Karpas-422 (cell line): ENCODE data around the gene FOXO6. TPM values are rescaled to one million over a fixed set of nuclear protein-coding genes. Genes with fewer than 3 reads are reported as not detected.

Experiments
- DNase-seq: peaks from one replicate; pipeline ENCODE4 v3.0.0-alpha.2; 2015
- H2AFZ ChIP-seq: fragments of 200-600 bp; sonication (generic); 2 replicates; pipeline ENCODE4 v1.6.1; 2014; ENCODE audit warnings: antibody characterized with exemption, low read length, mixed read lengths
- H3K27ac ChIP-seq: fragments of 200-600 bp; sonication (generic); 2 replicates; pipeline ENCODE4 v1.5.1; 2014; ENCODE audit warnings: mild to moderate bottlenecking, low read length, moderate library complexity
- H3K27me3 ChIP-seq: fragments of 200-600 bp; sonication (generic); 2 replicates; pipeline ENCODE4 v1.6.1; 2014; ENCODE audit warnings: low read length, mixed read lengths
- H3K36me3 ChIP-seq: fragments of 200-600 bp; sonication (generic); 2 replicates; pipeline ENCODE4 v1.6.1; 2014; ENCODE audit warnings: low read length, mixed read lengths; ENCODE audit not compliant: insufficient read depth
- H3K4me1 ChIP-seq: fragments of 200-600 bp; sonication (generic); 2 replicates; pipeline ENCODE4 v1.6.1; 2014; ENCODE audit warnings: mild to moderate bottlenecking, low read length, mixed read lengths
- H3K4me2 ChIP-seq: fragments of 200-600 bp; sonication (generic); 2 replicates; pipeline ENCODE4 v1.6.1; 2014; ENCODE audit warnings: low read length, low read depth, mild to moderate bottlenecking; ENCODE audit not compliant: poor library complexity, severe bottlenecking
- H3K4me3 ChIP-seq: fragments of 200-600 bp; sonication (generic); 2 replicates; pipeline ENCODE4 v1.5.1; 2014; ENCODE audit warnings: mild to moderate bottlenecking, antibody characterized with exemption, low read length, mixed read lengths
- H3K79me2 ChIP-seq: fragments of 200-600 bp; sonication (generic); 2 replicates; pipeline ENCODE4 v1.6.1; 2014; ENCODE audit warnings: mild to moderate bottlenecking, low read length, mixed read lengths
- H3K9ac ChIP-seq: fragments of 200-600 bp; sonication (generic); 2 replicates; pipeline ENCODE4 v1.6.0; 2014; ENCODE audit warnings: low read length
- H3K9me2 ChIP-seq: fragments of 200-600 bp; sonication (generic), shearing (Covaris generic); replicated peaks from 2 replicates; pipeline ENCODE4 v1.6.0; 2014; ENCODE audit warnings: mild to moderate bottlenecking, low read length, moderate library complexity; ENCODE audit not compliant: insufficient read depth
- H3K9me3 ChIP-seq: fragments of 300-700, 200-600 bp; sonication (generic); 2 replicates; pipeline ENCODE4 v1.6.1; 2014; ENCODE audit warnings: low read length, mixed read lengths
- H4K20me1 ChIP-seq: fragments of 200-600 bp; sonication (generic); 2 replicates; pipeline ENCODE4 v1.6.1; 2014; ENCODE audit warnings: mild to moderate bottlenecking, antibody characterized with exemption, low read length, low read depth; ENCODE audit not compliant: insufficient read depth
- total RNA-seq: library from RNA; depleted of rRNA; stranded (reverse); fragments of >200 nt; shearing (Covaris generic); gene quantifications from 2 replicates; pipeline ENCODE4 v1.2.3, GENCODE V29; 2014; ENCODE audit warnings: low replicate concordance; rRNA removed

The FOXO6 gene
- 0.51 TPM in 1 of 2 replicates, not detected in the other for total RNA-seq

DNA sequence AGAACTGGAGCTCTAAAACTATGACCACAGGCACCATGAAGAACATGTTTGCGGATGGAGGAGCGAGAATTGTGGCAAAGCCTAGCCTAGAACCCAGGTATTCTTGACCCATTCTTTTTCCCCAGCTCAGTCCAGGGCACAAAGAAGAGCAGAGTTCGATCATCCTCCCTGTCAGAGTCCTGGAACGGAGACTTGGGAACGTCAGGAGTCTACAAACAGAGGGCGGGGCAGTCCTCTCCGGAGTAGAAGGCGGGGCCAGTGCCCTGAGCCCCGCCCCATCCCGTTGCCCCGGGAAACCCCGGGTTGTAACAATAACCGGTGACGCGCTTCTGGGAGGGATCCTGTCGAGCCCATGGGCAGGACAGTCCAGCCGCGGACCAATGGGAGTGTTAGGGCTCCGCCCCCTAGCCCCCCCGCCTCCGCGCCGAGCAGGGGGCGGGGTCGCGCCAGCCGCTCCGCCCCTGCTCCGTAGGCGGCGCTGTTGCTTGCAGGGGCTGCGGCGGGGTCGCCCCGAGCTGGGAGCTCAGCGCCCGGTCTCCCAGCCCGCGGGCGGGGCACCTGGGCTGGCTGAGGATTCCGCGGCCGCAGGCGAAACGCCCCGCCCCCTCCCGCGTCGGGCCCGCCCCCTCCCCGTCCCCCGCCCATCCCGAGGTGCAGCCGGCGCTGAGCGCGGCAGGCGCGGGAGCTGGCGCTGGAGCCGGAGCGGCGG, at the start of gene FOXO6:
FOXO6 (plus strand) TSS at position 649 of the 709 bp plus-strand sequence.
- H3K4me1 ChIP-seq = peaks cover 16% of the 10 kb centered on the region
- H3K36me3 ChIP-seq = no peaks in the 10 kb centered on the region
- peak within 1 kb of the TSS; percentile 53 for H3K9ac ChIP-seq
- H3K9me2 ChIP-seq = no peaks in the 10 kb centered on the region
- H3K27me3 ChIP-seq = no peaks in the 10 kb centered on the region
- peak; percentile 97 for DNase-seq
- H3K4me2 ChIP-seq = peak within 1 kb of the TSS; percentile 65
- H3K27ac ChIP-seq = no peak within 1 kb of the TSS
- H3K4me3 ChIP-seq = peak within 1 kb of the TSS; percentile 59; the same call in 1 of the 2 replicates
- H3K9me3 ChIP-seq = no peaks in the 10 kb centered on the region
- no peaks in the 10 kb centered on the region for H3K79me2 ChIP-seq
- H4K20me1 ChIP-seq = 0 out of 2 replicates have a peak, but pooled peaks cover 3% of the 10 kb centered on the region
- H2AFZ ChIP-seq = no peak within 1 kb of the TSS

DNA sequence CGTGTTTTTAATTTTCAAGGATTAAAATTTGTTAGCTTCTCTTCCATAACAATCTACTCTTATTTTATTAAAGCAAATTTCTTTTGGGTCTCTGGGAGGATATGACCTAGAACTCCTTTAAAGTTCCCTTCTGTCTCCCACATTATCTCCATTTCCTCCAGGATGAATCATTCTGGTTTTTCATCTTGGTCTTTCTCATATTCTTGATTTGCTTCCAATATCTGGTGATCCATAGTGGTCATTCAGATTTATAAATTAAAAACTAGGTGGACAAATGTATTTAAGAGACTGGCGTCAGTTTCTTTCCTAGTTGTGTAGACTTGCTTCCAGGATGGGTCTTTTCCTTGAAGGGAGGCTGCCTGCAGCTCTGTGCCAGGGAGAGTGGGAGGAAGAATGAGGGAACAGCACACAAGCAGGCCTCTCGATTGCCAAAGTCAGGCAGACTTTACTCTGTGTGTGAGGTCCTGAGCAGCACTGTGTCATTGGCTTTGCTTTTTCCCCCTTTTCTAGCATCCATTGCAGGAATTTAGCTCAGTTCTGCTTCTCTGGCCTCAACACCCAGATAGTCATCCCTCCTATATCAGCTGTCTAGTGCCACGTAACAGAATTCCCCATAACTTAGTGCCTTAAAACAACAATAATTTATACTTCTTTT, 48.1 kb upstream of the FOXO6 start:
- no peak overlapping the region for H3K27ac ChIP-seq
- no peaks in the 10 kb centered on the region for H4K20me1 ChIP-seq
- H3K4me1 ChIP-seq = no peaks in the 10 kb centered on the region
- peak overlapping the region; percentile 77; the same call in 1 of the 2 replicates for H2AFZ ChIP-seq
- no peak overlapping the region for H3K4me3 ChIP-seq
- H3K9me2 ChIP-seq = no peaks in the 10 kb centered on the region
- H3K27me3 ChIP-seq = no peaks in the 10 kb centered on the region
- no peaks in the 10 kb centered on the region for H3K79me2 ChIP-seq
- H3K9ac ChIP-seq = no peak overlapping the region
- DNase-seq = no peak
- H3K4me2 ChIP-seq = no peak overlapping the region
- no peaks in the 10 kb centered on the region for H3K36me3 ChIP-seq
- no peaks in the 10 kb centered on the region for H3K9me3 ChIP-seq

GRCh38 chr1:41313661-41314131, 47.5 kb upstream of the FOXO6 start:
- H3K4me2 ChIP-seq = no peak overlapping the region
- DNase-seq = peak; percentile 77
- no peaks in the 10 kb centered on the region for H3K9me3 ChIP-seq
- no peaks in the 10 kb centered on the region for H3K36me3 ChIP-seq
- H2AFZ ChIP-seq = peak overlapping the region; percentile 77; the same call in 1 of the 2 replicates
- no peaks in the 10 kb centered on the region for H4K20me1 ChIP-seq
- no peaks in the 10 kb centered on the region for H3K4me1 ChIP-seq
- H3K27ac ChIP-seq = no peak overlapping the region
- no peaks in the 10 kb centered on the region for H3K9me2 ChIP-seq
- no peaks in the 10 kb centered on the region for H3K27me3 ChIP-seq
- no peak overlapping the region for H3K4me3 ChIP-seq
- H3K79me2 ChIP-seq = no peaks in the 10 kb centered on the region
- no peak overlapping the region for H3K9ac ChIP-seq

GRCh38 chr1:41314376-41315145, 46.7 kb upstream of the FOXO6 start:
- no peak for DNase-seq
- H3K79me2 ChIP-seq = no peaks in the 10 kb centered on the region
- H3K4me3 ChIP-seq = no peak overlapping the region
- no peak overlapping the region for H3K4me2 ChIP-seq
- H3K27ac ChIP-seq = no peak overlapping the region
- no peak overlapping the region for H2AFZ ChIP-seq
- H3K9me2 ChIP-seq = no peaks in the 10 kb centered on the region
- no peak overlapping the region for H3K9ac ChIP-seq
- no peaks in the 10 kb centered on the region for H3K27me3 ChIP-seq
- no peaks in the 10 kb centered on the region for H3K36me3 ChIP-seq
- H4K20me1 ChIP-seq = no peaks in the 10 kb centered on the region
- no peaks in the 10 kb centered on the region for H3K4me1 ChIP-seq
- no peaks in the 10 kb centered on the region for H3K9me3 ChIP-seq

GRCh38 chr1:41315146-41315822, 46.0 kb upstream of the FOXO6 start:
- no peaks in the 10 kb centered on the region for H3K4me1 ChIP-seq
- no peak overlapping the region for H3K4me3 ChIP-seq
- no peaks in the 10 kb centered on the region for H3K9me3 ChIP-seq
- H3K9me2 ChIP-seq = no peaks in the 10 kb centered on the region
- H3K36me3 ChIP-seq = no peaks in the 10 kb centered on the region
- H2AFZ ChIP-seq = no peak overlapping the region
- DNase-seq = no peak
- no peaks in the 10 kb centered on the region for H4K20me1 ChIP-seq
- no peak overlapping the region for H3K9ac ChIP-seq
- H3K79me2 ChIP-seq = no peaks in the 10 kb centered on the region
- H3K27me3 ChIP-seq = no peaks in the 10 kb centered on the region
- no peak overlapping the region for H3K4me2 ChIP-seq
- H3K27ac ChIP-seq = no peak overlapping the region

DNA sequence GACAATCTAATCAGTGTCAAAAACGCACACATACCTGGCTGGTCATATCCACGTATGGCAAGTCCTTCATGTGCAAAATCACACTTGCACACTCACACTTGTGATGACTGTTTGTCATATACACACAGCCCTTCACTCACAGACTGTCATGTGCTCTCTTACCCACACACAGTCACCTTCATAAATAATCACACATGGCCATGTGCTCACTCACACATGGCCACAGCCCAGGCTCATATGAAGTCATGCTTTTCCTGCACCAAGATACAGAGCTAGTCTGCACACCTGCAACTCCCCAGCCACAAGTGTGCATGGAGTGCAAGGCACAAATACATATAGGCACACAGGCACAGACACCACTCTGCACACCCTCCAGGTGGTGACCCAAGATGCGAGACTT, 45.4 kb upstream of the FOXO6 start:
- Histone ChIP-seq H3K4me1 (no peaks in the 10 kb centered on the region), H3K27me3 (no peaks in the 10 kb centered on the region), H3K36me3 (no peaks in the 10 kb centered on the region), H3K4me3 (no peak overlapping the region), H4K20me1 (no peaks in the 10 kb centered on the region), H2AFZ (no peak overlapping the region), H3K27ac (no peak overlapping the region), H3K9me2 (no peaks in the 10 kb centered on the region), H3K9me3 (no peaks in the 10 kb centered on the region), H3K79me2 (no peaks in the 10 kb centered on the region), H3K9ac (no peak overlapping the region), H3K4me2 (no peak overlapping the region)
- no peak for DNase-seq

DNA sequence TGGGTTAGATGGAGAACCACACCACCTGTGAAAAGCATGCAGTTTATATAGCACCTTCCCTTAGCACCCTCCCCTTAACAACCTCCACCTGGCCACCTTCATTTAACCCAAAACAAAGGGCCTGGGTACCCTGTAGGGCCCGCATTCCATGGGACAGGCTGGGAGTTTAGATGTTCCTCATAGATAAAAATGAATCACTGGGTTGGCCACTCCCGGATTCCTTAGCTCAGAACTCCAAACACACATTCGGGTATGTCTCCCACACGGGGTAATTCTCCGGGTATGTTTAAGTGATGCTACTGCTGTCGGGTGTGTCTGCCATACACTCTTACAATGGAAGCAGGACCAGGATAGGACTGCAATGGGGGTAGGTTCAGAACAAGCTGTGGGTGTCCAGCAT, 43.9 kb upstream of the FOXO6 start:
- no peak overlapping the region for H3K4me3 ChIP-seq
- no peak overlapping the region for H3K27ac ChIP-seq
- H3K36me3 ChIP-seq = no peaks in the 10 kb centered on the region
- H3K27me3 ChIP-seq = no peaks in the 10 kb centered on the region
- no peaks in the 10 kb centered on the region for H3K9me2 ChIP-seq
- no peaks in the 10 kb centered on the region for H3K4me1 ChIP-seq
- H3K79me2 ChIP-seq = no peaks in the 10 kb centered on the region
- no peaks in the 10 kb centered on the region for H4K20me1 ChIP-seq
- DNase-seq = no peak
- no peak overlapping the region for H3K4me2 ChIP-seq
- no peaks in the 10 kb centered on the region for H3K9me3 ChIP-seq
- H3K9ac ChIP-seq = no peak overlapping the region
- no peak overlapping the region for H2AFZ ChIP-seq
